Fibroblast of villous mesenchyme (primary cell): ENCODE measurements around the gene SUCNR1. TPM values are rescaled to one million over a fixed set of nuclear protein-coding genes. Genes with fewer than 3 reads are reported as not detected.
"Not testable (repeated sequence)": the region's sequence is repeated elsewhere in the genome, so short reads cannot be mapped to it uniquely, and the experiment has no call there.

Experiments used
- DNase-seq: peaks from one replicate; pipeline ENCODE4 v3.0.0-alpha.2; 2010; ENCODE audit warnings: low read depth
- H3K4me3 ChIP-seq: 2 replicates; pipeline ENCODE4 v1.5.1; 2011; ENCODE audit warnings: low read depth, mild to moderate bottlenecking, low read length
- total RNA-seq: library from RNA; depleted of rRNA; stranded (reverse); fragments of >200 nt; gene quantifications from 2 replicates; pipeline ENCODE4 v1.2.3, GENCODE V29; 2012
- TF ChIP-seq, protein P1 (sequence below): IDR thresholded peaks from 2 replicates; pipeline ENCODE4 v1.5.1; 2012; ENCODE audit warnings: low read depth, mild to moderate bottlenecking, low read length; ENCODE audit not compliant: insufficient read depth

SUCNR1 gene
- total RNA-seq, 1 donor = 0.43 TPM

DNA sequence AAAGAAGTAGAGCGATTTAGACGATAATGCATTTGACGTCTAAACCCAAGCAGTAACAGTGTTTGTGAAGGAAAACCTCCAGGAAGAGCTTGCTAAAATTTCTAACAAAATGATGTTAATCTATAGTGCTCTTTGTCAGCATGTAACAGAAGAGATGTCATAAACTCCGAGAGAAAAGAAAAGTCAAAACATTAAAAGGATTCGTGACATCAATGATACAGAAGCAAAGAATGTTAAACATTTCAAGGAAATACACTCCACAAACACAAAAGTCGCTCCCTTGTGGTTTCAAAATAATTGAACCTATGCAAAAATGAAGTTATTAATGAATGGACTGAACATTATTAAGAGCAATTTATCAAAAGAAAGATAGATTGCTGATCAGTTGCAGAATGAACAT is 31.6 kb upstream of the SUCNR1 start:
- TF ChIP-seq, protein P1, sequence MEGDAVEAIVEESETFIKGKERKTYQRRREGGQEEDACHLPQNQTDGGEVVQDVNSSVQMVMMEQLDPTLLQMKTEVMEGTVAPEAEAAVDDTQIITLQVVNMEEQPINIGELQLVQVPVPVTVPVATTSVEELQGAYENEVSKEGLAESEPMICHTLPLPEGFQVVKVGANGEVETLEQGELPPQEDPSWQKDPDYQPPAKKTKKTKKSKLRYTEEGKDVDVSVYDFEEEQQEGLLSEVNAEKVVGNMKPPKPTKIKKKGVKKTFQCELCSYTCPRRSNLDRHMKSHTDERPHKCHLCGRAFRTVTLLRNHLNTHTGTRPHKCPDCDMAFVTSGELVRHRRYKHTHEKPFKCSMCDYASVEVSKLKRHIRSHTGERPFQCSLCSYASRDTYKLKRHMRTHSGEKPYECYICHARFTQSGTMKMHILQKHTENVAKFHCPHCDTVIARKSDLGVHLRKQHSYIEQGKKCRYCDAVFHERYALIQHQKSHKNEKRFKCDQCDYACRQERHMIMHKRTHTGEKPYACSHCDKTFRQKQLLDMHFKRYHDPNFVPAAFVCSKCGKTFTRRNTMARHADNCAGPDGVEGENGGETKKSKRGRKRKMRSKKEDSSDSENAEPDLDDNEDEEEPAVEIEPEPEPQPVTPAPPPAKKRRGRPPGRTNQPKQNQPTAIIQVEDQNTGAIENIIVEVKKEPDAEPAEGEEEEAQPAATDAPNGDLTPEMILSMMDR = no peak
- H3K4me3 ChIP-seq = no peak overlapping the region
- peak; percentile 33 for DNase-seq

- peak; percentile 82 for DNase-seq
- TF ChIP-seq, protein P1 = no peak
- H3K4me3 ChIP-seq = no peak overlapping the region
Measured at GRCh38 chr3:151843275-151843674, 30.2 kb upstream of the SUCNR1 start.

- DNase-seq = no peak
- TF ChIP-seq, protein P1 = no peak
- no peak overlapping the region for H3K4me3 ChIP-seq
Measured at GRCh38 chr3:151845306-151845905, 28.0 kb upstream of the SUCNR1 start.

GRCh38 chr3:151850065-151850464 is 23.4 kb upstream of the SUCNR1 start:
- not testable (repeated sequence) for DNase-seq, H3K4me3 ChIP-seq

GRCh38 chr3:151852074-151852811 is 21.2 kb upstream of the SUCNR1 start:
- no peak for DNase-seq
- H3K4me3 ChIP-seq = no peak overlapping the region
- TF ChIP-seq, protein P1 = no peak

GRCh38 chr3:151856118-151856517 is 17.3 kb upstream of the SUCNR1 start:
- TF ChIP-seq, protein P1 = no peak
- H3K4me3 ChIP-seq = no peak overlapping the region

GRCh38 chr3:151856641-151857040 is 16.8 kb upstream of the SUCNR1 start:
- TF ChIP-seq, protein P1 = no peak
- no peak for DNase-seq
- no peak overlapping the region for H3K4me3 ChIP-seq

More at GRCh38 chr3:151856118-151856517, 17.3 kb upstream of the SUCNR1 start:
- DNase-seq = no peak
